K562 (cell line): ENCODE data around the gene ZNF652. TPM values are rescaled to one million over a fixed set of nuclear protein-coding genes. Genes with fewer than 3 reads are reported as not detected.
A peak's percentile ranks its signal among the peaks of the same experiment; 100 is the strongest.

Experiments used
- ASH1L ChIP-seq: fragments of 450-650 bp; IDR thresholded peaks from 2 replicates; pipeline ENCODE4 v1.6.1; 2018; ENCODE audit warnings: borderline replicate concordance, mild to moderate bottlenecking, low read depth; ENCODE audit not compliant: partially characterized antibody
- HMGN3 ChIP-seq: IDR thresholded peaks from 2 replicates; pipeline ENCODE4 v1.6.1; 2011; ENCODE audit warnings: borderline replicate concordance, low read depth, mild to moderate bottlenecking, mixed read lengths, low read length; ENCODE audit not compliant: insufficient read length; ENCODE audit errors: extremely low read depth
- MGA ChIP-seq: fragments of 450-650 bp; IDR thresholded peaks from 2 replicates; pipeline ENCODE4 v1.6.1; 2016; ENCODE audit warnings: mild to moderate bottlenecking, moderate library complexity
- ZNF551 ChIP-seq: fragments of 250-450 bp; sonication (Bioruptor Pico); IDR thresholded peaks from 2 replicates; pipeline ENCODE4 v1.5.0; 2021; ENCODE audit warnings: mild to moderate bottlenecking, moderate library complexity
- polyA plus RNA-seq, 8 experiments: library from polyadenylated mRNA; depleted of rRNA in 4 of 8; stranded (reverse) in 5 of 8; unstranded in 3 of 8; fragments of >200 nt; fragmentation: Nextera tagmentation in 2 of 8; fragmentation: Illumina TruSeq in 1 of 8; extraction: Ambion mirVana in 2 of 8; extraction: Trizol in 1 of 8; gene quantifications; 2 replicates each; pipeline versions ENCODE4 v1.2.1 to v1.2.3, GENCODE V29; 2011 to 2014; ENCODE audit warnings: inconsistent platforms in 1 of 8, missing spikeins in 1 of 8
- total RNA-seq, 7 experiments: library from RNA; depleted of rRNA in 6 of 7; stranded (reverse); fragments of >200 nt in 6 of 7; fragmentation: Illumina TruSeq in 2 of 7; extraction: Trizol in 2 of 7; gene quantifications; 2 replicates each; pipeline versions ENCODE4 v1.2.1 to v1.2.3, GENCODE V29; 2011 to 2021; ENCODE audit warnings: low replicate concordance in 1 of 7
- TF ChIP-seq, protein P1 (sequence below), 2 experiments: IDR thresholded peaks; 2 replicates each; pipeline ENCODE4 v1.6.1; 2011; ENCODE audit warnings: borderline replicate concordance in 1 of 2, control low read depth in 1 of 2, low read depth in 1 of 2, low read length in 1 of 2, mild to moderate bottlenecking in 1 of 2, mixed read lengths in 1 of 2, moderate library complexity in 1 of 2; ENCODE audit not compliant: insufficient read depth in 1 of 2, insufficient read length in 1 of 2, poor library complexity in 1 of 2, severe bottlenecking in 1 of 2; ENCODE audit errors: extremely low read depth in 1 of 2
- TF ChIP-seq, protein P2 (sequence below): sonication (generic); IDR thresholded peaks from 2 replicates; pipeline ENCODE4 v1.6.1; 2016

The ZNF652 gene
- total and polyA plus RNA-seq, 9 of the 15 experiments (the other 6 are each of a cell fraction or from before 2014, with no cell fraction given): 5.1 to 15.5 (median 7.8) TPM

DNA sequence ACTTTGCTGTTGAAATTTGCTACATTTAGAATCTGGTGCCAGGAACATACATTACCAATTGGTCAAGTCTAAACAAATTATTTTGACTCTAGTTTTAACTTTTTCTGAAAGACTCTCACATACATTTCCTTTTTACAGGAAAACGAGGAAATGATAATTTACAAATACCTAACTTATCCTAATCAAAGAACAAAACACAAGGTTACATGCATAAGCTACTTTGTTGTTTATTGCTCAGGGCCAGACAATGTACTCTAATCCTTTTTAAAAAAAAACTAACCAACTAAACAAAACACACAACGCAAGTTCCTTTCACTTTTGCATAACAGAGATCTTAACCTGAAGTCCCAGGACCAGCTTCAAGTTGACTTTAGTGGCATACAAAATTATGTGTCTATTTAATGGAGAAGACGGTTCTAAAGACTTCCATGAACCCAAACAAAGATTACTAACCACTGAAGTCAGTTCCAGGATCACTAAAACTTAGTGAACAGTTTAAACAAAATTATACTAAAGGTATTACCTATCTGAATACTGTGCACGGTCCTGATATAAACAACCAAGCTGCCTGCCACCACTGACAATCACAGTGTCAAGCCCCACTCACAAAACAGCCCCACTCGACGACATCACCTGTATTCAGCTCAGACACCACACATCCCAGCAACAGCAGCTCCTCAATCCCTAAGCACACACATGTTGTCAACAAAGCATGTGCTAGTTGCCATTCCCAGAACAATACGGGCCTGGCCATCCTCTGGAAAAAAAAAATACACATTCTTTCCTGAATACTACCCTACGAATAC lies 1.9 kb downstream of the ZNF652 start (continued):
- no peak for TF ChIP-seq ZNF551 (CRISPR knock-in tag)
- TF ChIP-seq ASH1L: no peak
- TF ChIP-seq, protein P1, sequence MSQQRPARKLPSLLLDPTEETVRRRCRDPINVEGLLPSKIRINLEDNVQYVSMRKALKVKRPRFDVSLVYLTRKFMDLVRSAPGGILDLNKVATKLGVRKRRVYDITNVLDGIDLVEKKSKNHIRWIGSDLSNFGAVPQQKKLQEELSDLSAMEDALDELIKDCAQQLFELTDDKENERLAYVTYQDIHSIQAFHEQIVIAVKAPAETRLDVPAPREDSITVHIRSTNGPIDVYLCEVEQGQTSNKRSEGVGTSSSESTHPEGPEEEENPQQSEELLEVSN (IDR thresholded peaks at IDR 0.05; ENCODE audit: borderline replicate concordance in 1 of 2, extremely low read depth in 1 of 2, insufficient read depth in 1 of 2, insufficient read length in 1 of 2, low read depth in 1 of 2, low read length in 1 of 2, poor library complexity in 1 of 2, severe bottlenecking in 1 of 2): no peak
- peak; percentile 46; the same call in 1 of the 2 replicates for TF ChIP-seq MGA
- TF ChIP-seq, protein P2, sequence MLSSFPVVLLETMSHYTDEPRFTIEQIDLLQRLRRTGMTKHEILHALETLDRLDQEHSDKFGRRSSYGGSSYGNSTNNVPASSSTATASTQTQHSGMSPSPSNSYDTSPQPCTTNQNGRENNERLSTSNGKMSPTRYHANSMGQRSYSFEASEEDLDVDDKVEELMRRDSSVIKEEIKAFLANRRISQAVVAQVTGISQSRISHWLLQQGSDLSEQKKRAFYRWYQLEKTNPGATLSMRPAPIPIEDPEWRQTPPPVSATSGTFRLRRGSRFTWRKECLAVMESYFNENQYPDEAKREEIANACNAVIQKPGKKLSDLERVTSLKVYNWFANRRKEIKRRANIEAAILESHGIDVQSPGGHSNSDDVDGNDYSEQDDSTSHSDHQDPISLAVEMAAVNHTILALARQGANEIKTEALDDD: 0 out of 2 replicates have a peak, but pooled peaks have one; percentile 24
- no peak for TF ChIP-seq HMGN3
